Left lung (tissue), 10 donors: ENCODE measurements around the gene WWOX. TPM values are rescaled to one million over a fixed set of nuclear protein-coding genes. Genes with fewer than 3 reads are reported as not detected.
A peak's percentile ranks its signal among the peaks of the same experiment; 100 is the strongest.

Experiments used
- ATAC-seq: fragments of 200-7000 bp; cut with Tn5 transposase; one replicate; pipeline ENCODE4 v1.9.1; 2020; ENCODE audit warnings: moderate library complexity
- DNase-seq, 4 donors: peaks; one replicate each; pipeline ENCODE4 v3.0.0-alpha.2; 2013 to 2020
- H3K27ac ChIP-seq, 2 donors: fragments of 200-600 bp; sonication (generic) in 1 of 2; one replicate each; pipeline versions ENCODE4 v1.5.0 to v1.8.0; 2020 to 2021
- H3K27me3 ChIP-seq, 2 donors: fragments of 200-600 bp; sonication (generic) in 1 of 2; one replicate each; pipeline versions ENCODE4 v1.5.0 to v1.8.0; 2020 to 2021
- H3K36me3 ChIP-seq, 2 donors: fragments of 200-600 bp; sonication (generic) in 1 of 2; one replicate each; pipeline versions ENCODE4 v1.5.0 to v1.8.0; 2020 to 2021
- H3K4me1 ChIP-seq, 2 donors: fragments of 200-600 bp; one replicate each; pipeline ENCODE4 v1.8.0; 2021
- H3K4me3 ChIP-seq, 2 donors: fragments of 200-600 bp; sonication (generic) in 1 of 2; one replicate each; pipeline versions ENCODE4 v1.5.0 to v1.8.0; 2020 to 2021; ENCODE audit warnings: mild to moderate bottlenecking in 1 of 2
- H3K9me3 ChIP-seq, 2 donors: fragments of 200-600 bp; sonication (generic) in 1 of 2; one replicate each; pipeline versions ENCODE4 v1.5.0 to v1.8.0; 2020 to 2021
- intact Hi-C, 2 donors: fragments of 100-400 bp; cut with DNase I; formaldehyde crosslinking; loops; one replicate each; pipeline versions ENCODE4 v1.11.2 to v1.14.2; 2022
- polyA plus RNA-seq, 6 donors: library from polyadenylated mRNA; unstranded; fragments of 120-200 nt; gene quantifications; one replicate each; pipeline ENCODE4 v1.2.1, GENCODE V29; 2013; ENCODE audit not compliant: insufficient read length in 6 of 6
- total RNA-seq, 2 donors: library from RNA; stranded (reverse); fragmentation: NEBNext Ultra II Directional; extraction: Animal tissue kit (Norgen Biotek cat#: 25700); gene quantifications; one replicate each; pipeline ENCODE4 v1.2.1, GENCODE V29; 2021
- TF ChIP-seq, protein P1 (sequence below), 2 donors: fragments of 200-600 bp; sonication (generic) in 1 of 2; IDR thresholded peaks; one replicate each; pipeline versions ENCODE4 v1.5.0 to v1.8.0; 2021; ENCODE audit warnings: antibody characterized with exemption in 2 of 2
- donor health status: DM: no; HTN: yes; CAD: no.
- donor health status: DM: no; HTN: no; CAD: no.

The WWOX gene
- total and polyA plus RNA-seq, 8 donors = 17.2 to 40.3 (median 30.8) TPM

DNA sequence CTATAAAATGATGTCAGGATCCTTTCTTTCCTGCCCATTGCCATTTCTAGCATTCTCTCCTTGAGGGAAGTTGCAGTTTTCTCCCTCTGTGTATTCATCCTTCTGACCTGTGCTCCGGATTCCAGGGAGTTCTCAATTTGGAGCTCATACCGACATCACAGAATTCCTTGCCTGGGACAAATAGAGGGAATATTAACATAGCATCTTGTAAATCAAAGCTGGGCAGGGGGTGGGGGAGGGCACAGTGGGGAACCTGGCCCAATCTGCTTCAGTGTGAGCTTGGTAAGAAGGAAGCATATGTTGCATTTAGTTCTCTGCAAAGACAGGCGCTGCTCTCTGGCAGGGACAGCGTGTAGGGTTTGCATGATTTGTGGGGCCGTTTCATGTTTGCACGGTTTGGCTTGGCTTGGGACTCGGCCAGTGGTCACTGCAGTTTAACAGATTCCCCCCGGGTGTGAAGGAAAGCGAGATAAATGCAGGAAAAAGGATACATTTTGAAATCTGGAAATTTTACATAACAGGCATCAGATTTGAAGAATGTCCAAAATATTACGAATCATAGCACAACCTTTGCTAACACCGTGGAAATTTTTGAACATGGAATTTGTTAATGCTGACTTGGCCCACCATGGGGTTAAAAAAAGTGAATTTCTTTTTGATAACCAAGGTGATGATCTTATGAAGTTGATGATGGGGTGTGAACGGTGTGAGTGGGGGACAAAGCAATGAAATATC, 178.0 kb downstream of the WWOX start:
- ATAC-seq = no peak
- TF ChIP-seq, protein P1, sequence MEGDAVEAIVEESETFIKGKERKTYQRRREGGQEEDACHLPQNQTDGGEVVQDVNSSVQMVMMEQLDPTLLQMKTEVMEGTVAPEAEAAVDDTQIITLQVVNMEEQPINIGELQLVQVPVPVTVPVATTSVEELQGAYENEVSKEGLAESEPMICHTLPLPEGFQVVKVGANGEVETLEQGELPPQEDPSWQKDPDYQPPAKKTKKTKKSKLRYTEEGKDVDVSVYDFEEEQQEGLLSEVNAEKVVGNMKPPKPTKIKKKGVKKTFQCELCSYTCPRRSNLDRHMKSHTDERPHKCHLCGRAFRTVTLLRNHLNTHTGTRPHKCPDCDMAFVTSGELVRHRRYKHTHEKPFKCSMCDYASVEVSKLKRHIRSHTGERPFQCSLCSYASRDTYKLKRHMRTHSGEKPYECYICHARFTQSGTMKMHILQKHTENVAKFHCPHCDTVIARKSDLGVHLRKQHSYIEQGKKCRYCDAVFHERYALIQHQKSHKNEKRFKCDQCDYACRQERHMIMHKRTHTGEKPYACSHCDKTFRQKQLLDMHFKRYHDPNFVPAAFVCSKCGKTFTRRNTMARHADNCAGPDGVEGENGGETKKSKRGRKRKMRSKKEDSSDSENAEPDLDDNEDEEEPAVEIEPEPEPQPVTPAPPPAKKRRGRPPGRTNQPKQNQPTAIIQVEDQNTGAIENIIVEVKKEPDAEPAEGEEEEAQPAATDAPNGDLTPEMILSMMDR (IDR thresholded peaks at IDR 0.05) = no peak
- H3K27me3 ChIP-seq = no peaks in the 10 kb centered on the region
- no peaks in the 10 kb centered on the region for H3K9me3 ChIP-seq
- intact Hi-C loops = no loop called here
- DNase-seq = peak in 1 of 4 donors; percentile 72
- H3K4me3 ChIP-seq = no peak overlapping the region
- H3K27ac ChIP-seq = no peak overlapping the region
- H3K36me3 ChIP-seq = no peaks in the 10 kb centered on the region
- no peaks in the 10 kb centered on the region for H3K4me1 ChIP-seq

DNA sequence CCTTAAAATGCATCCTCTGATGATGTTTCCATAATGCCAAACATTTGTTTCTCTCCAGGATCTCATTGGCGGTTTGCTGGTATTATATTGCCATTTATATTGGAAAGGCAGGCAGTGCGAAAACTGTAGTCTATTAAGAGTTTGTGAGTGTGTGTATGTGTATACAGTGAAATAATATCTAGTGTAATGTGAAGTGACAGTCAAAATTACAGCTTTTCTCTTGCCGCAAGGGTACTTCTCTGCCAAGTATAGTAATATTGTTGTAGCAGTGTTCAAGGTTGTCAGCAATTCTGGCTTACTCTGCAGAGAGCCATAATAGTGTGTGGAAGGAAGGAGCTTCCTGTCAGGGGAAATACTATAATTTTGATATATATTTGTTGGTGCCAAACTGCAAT, 178.6 kb downstream of the WWOX start:
- H3K4me3 ChIP-seq = no peak overlapping the region
- intact Hi-C loops = no loop called here
- no peaks in the 10 kb centered on the region for H3K36me3 ChIP-seq
- no peaks in the 10 kb centered on the region for H3K27me3 ChIP-seq
- H3K4me1 ChIP-seq = no peaks in the 10 kb centered on the region
- H3K9me3 ChIP-seq = no peaks in the 10 kb centered on the region
- TF ChIP-seq, protein P1 (IDR thresholded peaks at IDR 0.05) = no peak
- DNase-seq (peak in 1 of 4 donors; percentile 30), ATAC-seq (no peak)
- no peak overlapping the region for H3K27ac ChIP-seq

DNA sequence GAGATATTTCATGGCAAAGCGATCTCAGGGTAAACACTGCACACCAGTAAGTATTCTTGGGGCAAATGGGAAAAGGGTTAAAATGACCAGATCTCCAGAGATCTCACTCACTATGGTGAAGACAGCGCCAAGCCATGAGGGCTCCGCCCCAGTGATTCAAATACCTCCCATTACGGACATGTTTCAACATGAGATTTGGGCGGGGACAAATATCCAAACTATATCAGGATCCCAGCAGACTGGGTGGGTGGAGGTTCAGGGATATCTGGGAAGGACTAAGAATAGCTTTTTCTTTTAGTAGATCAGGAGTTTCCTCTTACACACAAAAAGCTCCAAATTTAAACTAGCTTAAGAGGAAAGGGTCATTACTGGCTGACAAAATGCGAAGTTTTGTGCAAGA, 181.7 kb downstream of the WWOX start:
- TF ChIP-seq, protein P1 (IDR thresholded peaks at IDR 0.05) = no peak
- H3K27me3 ChIP-seq = no peaks in the 10 kb centered on the region
- H3K27ac ChIP-seq = no peak overlapping the region
- no peaks in the 10 kb centered on the region for H3K4me1 ChIP-seq
- ATAC-seq = no peak
- no peaks in the 10 kb centered on the region for H3K9me3 ChIP-seq
- intact Hi-C loops = no loop called here
- H3K36me3 ChIP-seq = no peaks in the 10 kb centered on the region
- DNase-seq = no peak
- no peak overlapping the region for H3K4me3 ChIP-seq

DNA sequence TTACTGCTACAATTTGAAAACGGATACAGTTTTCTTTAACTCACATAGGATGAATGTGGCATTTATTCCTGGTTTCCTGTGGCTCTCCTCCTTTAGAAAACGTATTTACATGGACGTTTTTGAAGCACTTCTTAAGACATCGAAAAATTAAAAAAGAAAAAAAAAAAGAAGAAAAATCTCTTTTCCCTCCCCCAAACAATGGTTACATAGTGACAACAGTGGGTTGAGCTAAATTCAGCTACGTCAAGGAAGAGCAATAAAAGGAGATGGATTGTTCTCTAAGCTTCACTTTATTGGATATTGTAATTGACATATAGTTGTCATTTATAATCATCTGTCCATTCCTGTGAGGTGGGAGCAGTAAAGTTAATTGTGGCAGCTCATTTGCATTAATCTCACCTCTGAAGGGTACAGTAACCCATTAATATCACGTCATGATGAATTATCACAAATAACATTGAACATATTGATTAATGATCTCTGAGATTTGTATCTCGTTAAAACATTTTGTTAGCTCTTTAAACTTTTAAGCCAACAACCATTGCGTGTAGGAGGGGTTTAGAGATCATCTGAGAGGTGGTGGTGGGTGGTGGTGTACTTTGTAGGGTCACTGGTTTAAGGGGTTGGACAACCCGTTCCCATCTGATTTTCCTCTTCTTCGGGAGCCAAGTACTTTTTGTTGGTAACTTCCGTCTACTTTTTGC, 184.2 kb downstream of the WWOX start:
- H3K4me1 ChIP-seq = no peaks in the 10 kb centered on the region
- no peaks in the 10 kb centered on the region for H3K9me3 ChIP-seq
- no peak overlapping the region for H3K27ac ChIP-seq
- H3K36me3 ChIP-seq = no peaks in the 10 kb centered on the region
- no peak for DNase-seq
- no peak for ATAC-seq
- intact Hi-C loops = no loop called here
- TF ChIP-seq, protein P1 (IDR thresholded peaks at IDR 0.05) = no peak
- no peak overlapping the region for H3K4me3 ChIP-seq
- no peaks in the 10 kb centered on the region for H3K27me3 ChIP-seq

DNA sequence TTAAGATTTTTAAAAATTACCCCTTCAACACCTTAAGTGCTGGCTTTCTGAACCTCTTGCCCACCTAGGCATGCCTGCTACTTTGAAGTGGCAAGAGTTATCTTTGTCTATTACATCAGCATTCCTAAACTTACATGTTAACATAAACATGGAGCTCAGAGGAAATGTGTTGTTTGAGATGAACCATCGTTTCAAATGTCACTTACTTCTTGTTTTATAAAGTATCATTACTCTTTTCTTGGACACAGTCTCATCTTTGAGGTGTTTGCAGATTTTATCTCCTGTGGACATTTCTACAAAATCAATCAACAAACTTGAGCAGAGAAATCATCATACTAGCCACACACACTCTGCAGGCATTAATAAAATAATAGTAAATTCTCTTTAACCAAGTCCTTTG, 184.9 kb downstream of the WWOX start:
- no peak for ATAC-seq
- Histone ChIP-seq H3K4me1 (no peaks in the 10 kb centered on the region), H3K9me3 (no peaks in the 10 kb centered on the region), H3K27me3 (no peaks in the 10 kb centered on the region), H3K4me3 (no peak overlapping the region), H3K36me3 (no peaks in the 10 kb centered on the region), H3K27ac (no peak overlapping the region)
- no peak for DNase-seq
- intact Hi-C loops = no loop called here
- TF ChIP-seq, protein P1 (IDR thresholded peaks at IDR 0.05) = no peak
